Neural cell (in vitro differentiated cells): ENCODE data around the gene WSB1.

Source experiments
- EP300 ChIP-seq: fragments of 450-650 bp; conservative IDR thresholded peaks from 2 replicates; pipeline ENCODE4 v1.6.1; 2014; ENCODE audit warnings: antibody characterized with exemption, mild to moderate bottlenecking, moderate library complexity; ENCODE audit not compliant: poor library complexity, severe bottlenecking
- TAF1 ChIP-seq: IDR thresholded peaks from 2 replicates; pipeline ENCODE4 v1.6.1; 2012; ENCODE audit warnings: low read depth

GRCh38 chr17:27259356-27259755, 34.6 kb upstream of the WSB1 start:
- TF ChIP-seq EP300 = no peak
- TF ChIP-seq TAF1 = no peak
